Panc1 (cell line): ENCODE results near the gene PIWIL4. TPM values are rescaled to one million over a fixed set of nuclear protein-coding genes. Genes with fewer than 3 reads are reported as not detected.

Experiments
- ATAC-seq: fragments of 200-7000 bp; cut with Tn5 transposase; 2 replicates; pipeline ENCODE4 v1.9.1; 2020; ENCODE audit warnings: mild to moderate bottlenecking, moderate library complexity
- BruUV-seq: library from RNA; stranded (reverse); fragments of 400-500 nt; replicated peaks from 2 replicates; lab custom pipeline; 2021; lab: Mats Ljungman, UMichigan
- CTCF ChIA-PET: fragments of 300-600 bp; sonication (Branson Sonifier 250); formaldehyde crosslinking; loops from one replicate; lab custom pipeline; 2022; ENCODE audit warnings: antibody characterized with exemption; lab: Charles Lee
- POLR2A ChIA-PET: fragments of 300-600 bp; sonication (Branson Sonifier 250); formaldehyde crosslinking; loops from one replicate; lab custom pipeline; 2022; ENCODE audit warnings: antibody characterized with exemption; lab: Charles Lee
- DNase-seq: peaks from one replicate; pipeline ENCODE4 v3.0.0-alpha.2; 2010; ENCODE audit warnings: low read depth, low spot score
- H3K27ac ChIP-seq: 2 replicates; pipeline ENCODE4 v1.5.1; 2011; ENCODE audit warnings: mild to moderate bottlenecking, low read length, inconsistent platforms
- H3K27me3 ChIP-seq: fragments of 200-500 bp; sonication (Bioruptor generic); 2 replicates; pipeline ENCODE4 v1.6.0; 2014; ENCODE audit warnings: low read length, inconsistent platforms; ENCODE audit not compliant: control insufficient read depth, insufficient read depth
- H3K36me3 ChIP-seq: fragments of 200-500 bp; sonication (Bioruptor generic); 2 replicates; pipeline ENCODE4 v1.5.1; 2014; ENCODE audit warnings: inconsistent platforms, mild to moderate bottlenecking, low read length, moderate library complexity; ENCODE audit not compliant: control insufficient read depth, insufficient read depth
- H3K4me1 ChIP-seq: 2 replicates; pipeline ENCODE4 v1.5.1; 2011; ENCODE audit warnings: inconsistent platforms, mild to moderate bottlenecking, low read length, moderate library complexity; ENCODE audit not compliant: control insufficient read depth, insufficient read depth
- H3K4me3 ChIP-seq, 2 experiments: 2 replicates each; pipeline ENCODE4 v1.5.1; 2011 to 2012; ENCODE audit warnings: low read depth in 2 of 2, low read length in 2 of 2, mild to moderate bottlenecking in 2 of 2, inconsistent platforms in 1 of 2, moderate library complexity in 1 of 2
- H3K9me3 ChIP-seq: fragments of 200-500 bp; sonication (Bioruptor generic); 2 replicates; pipeline ENCODE4 v1.5.1; 2014; ENCODE audit warnings: low read depth, mild to moderate bottlenecking, inconsistent platforms, low read length, moderate library complexity; ENCODE audit not compliant: control insufficient read depth, insufficient read depth
- POLR2AphosphoS5 ChIP-seq: IDR thresholded peaks from 2 replicates; pipeline ENCODE4 v1.6.1; 2012; ENCODE audit warnings: mild to moderate bottlenecking, low read depth, low read length, moderate library complexity
- SIN3A ChIP-seq: IDR thresholded peaks from 2 replicates; pipeline ENCODE4 v1.6.1; 2012; ENCODE audit warnings: low read depth, mild to moderate bottlenecking, low read length, moderate library complexity, borderline replicate concordance; ENCODE audit not compliant: insufficient read depth
- TCF7L2 ChIP-seq: IDR thresholded peaks from 2 replicates; pipeline ENCODE4 v1.6.1; 2011; ENCODE audit warnings: mild to moderate bottlenecking, low read depth, low read length, inconsistent platforms
- in situ Hi-C: cut with HindIII; loops from 2 replicates; pipeline ENCODE4 v1.10.0; 2016; ENCODE audit warnings: low sequenced_read_pairs, low pct_unique_long_range_greater_than_20kb
- intact Hi-C: fragments of 100-400 bp; cut with micrococcal nuclease; formaldehyde crosslinking; loops from one replicate; pipeline ENCODE4 v1.10.0; 2022; ENCODE audit not compliant: unreplicated experiment
- total RNA-seq: library from RNA; stranded (reverse); gene quantifications from one replicate; pipeline ENCODE4 v1.2.1, GENCODE V29; 2021; ENCODE audit not compliant: unreplicated experiment
- TF ChIP-seq, protein P1 (sequence below), 2 experiments: IDR thresholded peaks; 2 replicates each; pipeline ENCODE4 v1.6.1; 2011 to 2012; ENCODE audit warnings: low read depth in 2 of 2, control low read depth in 1 of 2, low read length in 1 of 2, mild to moderate bottlenecking in 1 of 2, moderate library complexity in 1 of 2; ENCODE audit not compliant: insufficient read depth in 1 of 2
- TF ChIP-seq, protein P2 (sequence below): fragments of 450-650 bp; IDR thresholded peaks from 2 replicates; pipeline ENCODE4 v1.5.1; 2017; ENCODE audit warnings: mild to moderate bottlenecking

Gene PIWIL4
- total RNA-seq, 1 experiment from 2014 or later, result 2.1 TPM

DNA sequence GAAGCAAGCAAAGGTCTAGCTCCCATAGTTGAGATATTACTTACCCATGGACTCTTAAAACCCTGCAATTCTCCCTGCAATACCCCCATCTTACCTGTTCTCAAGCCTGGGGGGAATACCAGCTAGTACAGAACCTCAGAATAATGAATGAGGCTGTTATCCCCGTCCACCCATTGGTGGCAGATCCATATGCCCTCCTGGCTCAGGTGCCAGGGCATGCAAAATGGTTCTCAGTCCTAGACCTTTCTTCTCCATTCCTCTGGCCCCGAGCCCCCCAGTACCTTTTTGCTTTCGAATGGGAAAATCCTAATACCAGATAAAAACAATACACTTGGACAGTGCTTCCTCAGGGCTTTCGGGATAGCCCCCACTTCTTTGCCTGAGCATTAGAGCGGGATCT, 86.4 kb downstream of the PIWIL4 start:
- DNase-seq (no peak), ATAC-seq (no peak)
- Histone ChIP-seq H3K36me3 (no peaks in the 10 kb centered on the region), H3K27ac (no peak overlapping the region), H3K4me3 (no peak overlapping the region), H3K27me3 (no peaks in the 10 kb centered on the region), H3K9me3 (no peaks in the 10 kb centered on the region), H3K4me1 (no peaks in the 10 kb centered on the region)
- CTCF ChIA-PET, result no interaction called here
- POLR2A ChIA-PET, result no interaction called here
- intact Hi-C loops, result no loop called here
- BruUV-seq, result no TSS peak
- in situ Hi-C loops, result no loop called here
- TF ChIP-seq POLR2AphosphoS5 (no peak), TCF7L2 (no peak), SIN3A (no peak)
- TF ChIP-seq, protein P1, sequence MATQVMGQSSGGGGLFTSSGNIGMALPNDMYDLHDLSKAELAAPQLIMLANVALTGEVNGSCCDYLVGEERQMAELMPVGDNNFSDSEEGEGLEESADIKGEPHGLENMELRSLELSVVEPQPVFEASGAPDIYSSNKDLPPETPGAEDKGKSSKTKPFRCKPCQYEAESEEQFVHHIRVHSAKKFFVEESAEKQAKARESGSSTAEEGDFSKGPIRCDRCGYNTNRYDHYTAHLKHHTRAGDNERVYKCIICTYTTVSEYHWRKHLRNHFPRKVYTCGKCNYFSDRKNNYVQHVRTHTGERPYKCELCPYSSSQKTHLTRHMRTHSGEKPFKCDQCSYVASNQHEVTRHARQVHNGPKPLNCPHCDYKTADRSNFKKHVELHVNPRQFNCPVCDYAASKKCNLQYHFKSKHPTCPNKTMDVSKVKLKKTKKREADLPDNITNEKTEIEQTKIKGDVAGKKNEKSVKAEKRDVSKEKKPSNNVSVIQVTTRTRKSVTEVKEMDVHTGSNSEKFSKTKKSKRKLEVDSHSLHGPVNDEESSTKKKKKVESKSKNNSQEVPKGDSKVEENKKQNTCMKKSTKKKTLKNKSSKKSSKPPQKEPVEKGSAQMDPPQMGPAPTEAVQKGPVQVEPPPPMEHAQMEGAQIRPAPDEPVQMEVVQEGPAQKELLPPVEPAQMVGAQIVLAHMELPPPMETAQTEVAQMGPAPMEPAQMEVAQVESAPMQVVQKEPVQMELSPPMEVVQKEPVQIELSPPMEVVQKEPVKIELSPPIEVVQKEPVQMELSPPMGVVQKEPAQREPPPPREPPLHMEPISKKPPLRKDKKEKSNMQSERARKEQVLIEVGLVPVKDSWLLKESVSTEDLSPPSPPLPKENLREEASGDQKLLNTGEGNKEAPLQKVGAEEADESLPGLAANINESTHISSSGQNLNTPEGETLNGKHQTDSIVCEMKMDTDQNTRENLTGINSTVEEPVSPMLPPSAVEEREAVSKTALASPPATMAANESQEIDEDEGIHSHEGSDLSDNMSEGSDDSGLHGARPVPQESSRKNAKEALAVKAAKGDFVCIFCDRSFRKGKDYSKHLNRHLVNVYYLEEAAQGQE (IDR thresholded peaks at IDR 0.05; ENCODE audit: insufficient read depth in 1 of 2, low read depth in 2 of 2, low read length in 1 of 2), result no peak
- TF ChIP-seq, protein P2, sequence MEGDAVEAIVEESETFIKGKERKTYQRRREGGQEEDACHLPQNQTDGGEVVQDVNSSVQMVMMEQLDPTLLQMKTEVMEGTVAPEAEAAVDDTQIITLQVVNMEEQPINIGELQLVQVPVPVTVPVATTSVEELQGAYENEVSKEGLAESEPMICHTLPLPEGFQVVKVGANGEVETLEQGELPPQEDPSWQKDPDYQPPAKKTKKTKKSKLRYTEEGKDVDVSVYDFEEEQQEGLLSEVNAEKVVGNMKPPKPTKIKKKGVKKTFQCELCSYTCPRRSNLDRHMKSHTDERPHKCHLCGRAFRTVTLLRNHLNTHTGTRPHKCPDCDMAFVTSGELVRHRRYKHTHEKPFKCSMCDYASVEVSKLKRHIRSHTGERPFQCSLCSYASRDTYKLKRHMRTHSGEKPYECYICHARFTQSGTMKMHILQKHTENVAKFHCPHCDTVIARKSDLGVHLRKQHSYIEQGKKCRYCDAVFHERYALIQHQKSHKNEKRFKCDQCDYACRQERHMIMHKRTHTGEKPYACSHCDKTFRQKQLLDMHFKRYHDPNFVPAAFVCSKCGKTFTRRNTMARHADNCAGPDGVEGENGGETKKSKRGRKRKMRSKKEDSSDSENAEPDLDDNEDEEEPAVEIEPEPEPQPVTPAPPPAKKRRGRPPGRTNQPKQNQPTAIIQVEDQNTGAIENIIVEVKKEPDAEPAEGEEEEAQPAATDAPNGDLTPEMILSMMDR, result no peak

DNA sequence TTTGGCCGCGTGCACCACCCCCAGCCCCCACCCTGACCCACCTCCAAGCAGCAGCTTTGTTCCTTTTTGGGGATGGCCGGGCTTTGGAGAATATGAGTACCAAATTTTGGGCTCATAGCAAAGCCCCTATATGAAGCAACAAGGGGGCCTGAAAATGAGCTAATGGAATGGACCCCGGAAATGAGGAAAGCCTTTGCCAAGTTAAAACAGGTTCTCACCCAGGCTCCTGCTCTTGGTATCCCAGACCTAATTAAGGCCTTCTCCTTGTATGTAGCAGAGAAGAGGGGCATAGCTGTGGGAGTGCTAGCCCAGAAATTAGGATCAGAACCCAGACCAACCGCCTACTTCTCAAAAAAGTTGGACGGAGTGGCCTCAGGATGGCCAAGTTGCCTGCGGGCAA, 87.0 kb downstream of the PIWIL4 start:
- Histone ChIP-seq H3K36me3 (no peaks in the 10 kb centered on the region), H3K27me3 (no peaks in the 10 kb centered on the region), H3K4me1 (no peaks in the 10 kb centered on the region), H3K4me3 (no peak overlapping the region), H3K9me3 (no peaks in the 10 kb centered on the region), H3K27ac (no peak overlapping the region)
- ATAC-seq (no peak), DNase-seq (no peak)
- ChIA-PET POLR2A (no interaction called here), CTCF (no interaction called here)
- in situ Hi-C loops (no loop called here), intact Hi-C loops (no loop called here)
- TF ChIP-seq TCF7L2 (no peak), SIN3A (no peak), POLR2AphosphoS5 (no peak)
- TF ChIP-seq, protein P2, result no peak
- TF ChIP-seq, protein P1 (IDR thresholded peaks at IDR 0.05; ENCODE audit: insufficient read depth in 1 of 2, low read depth in 2 of 2, low read length in 1 of 2), result no peak
- BruUV-seq, result no TSS peak
